Measurements from ENCODE around the gene ANKRD33.

The ANKRD33 gene

GRCh38 chr12:51901121-51901817, 13.4 kb downstream of the ANKRD33 start:
- no peak for DNase-seq (ENCODE audit: low read depth in 2 of 2)

GRCh38 chr12:51901881-51902280, 14.0 kb downstream of the ANKRD33 start:
- no peak for DNase-seq (ENCODE audit: low read depth in 2 of 2)

- no peak for DNase-seq (ENCODE audit: low read depth in 2 of 2)
These were observed 17.1 kb downstream of the ANKRD33 start for GRCh38 chr12:51904951-51905470.

- DNase-seq (ENCODE audit: low read depth in 2 of 2): no peak
These were observed 17.8 kb downstream of the ANKRD33 start for GRCh38 chr12:51905471-51906429.

- DNase-seq (ENCODE audit: low read depth in 2 of 2): no peak
These were observed 18.7 kb downstream of the ANKRD33 start for GRCh38 chr12:51906430-51907082.

- no peak for DNase-seq (ENCODE audit: low read depth in 2 of 2)
These were observed 19.4 kb downstream of the ANKRD33 start, which contains the start of gene ACVRL1 for GRCh38 chr12:51907083-51907855. Gene ACVRL1 (plus strand): TSS chr12:51907504. CDS start chr12:51912475, 4,971 bp downstream.

GRCh38 chr12:51907856-51908425, 20.0 kb downstream of the ANKRD33 start:
- no peak for DNase-seq (ENCODE audit: low read depth in 2 of 2)

- no peak for DNase-seq (ENCODE audit: low read depth in 2 of 2)
These were observed 21.1 kb downstream of the ANKRD33 start for GRCh38 chr12:51908876-51909592.

GRCh38 chr12:51910168-51910567, 22.3 kb downstream of the ANKRD33 start:
- no peak for DNase-seq (ENCODE audit: low read depth in 2 of 2)

GRCh38 chr12:51910691-51911090, 22.8 kb downstream of the ANKRD33 start:
- DNase-seq (ENCODE audit: low read depth in 2 of 2): no peak

GRCh38 chr12:51911307-51911706, 23.4 kb downstream of the ANKRD33 start:
- DNase-seq (ENCODE audit: low read depth in 2 of 2): no peak

GRCh38 chr12:51911788-51912711, 24.1 kb downstream of the ANKRD33 start:
- no peak for DNase-seq (ENCODE audit: low read depth in 2 of 2)

- no peak for DNase-seq (ENCODE audit: low read depth in 2 of 2)
These were observed 25.4 kb downstream of the ANKRD33 start for GRCh38 chr12:51913071-51914033.

- no peak for DNase-seq (ENCODE audit: low read depth in 2 of 2)
These were observed 26.4 kb downstream of the ANKRD33 start for GRCh38 chr12:51914034-51914923.

- DNase-seq (ENCODE audit: low read depth in 2 of 2): no peak
These were observed 27.2 kb downstream of the ANKRD33 start for GRCh38 chr12:51915003-51915625.

GRCh38 chr12:51915951-51916350, 28.0 kb downstream of the ANKRD33 start:
- no peak for DNase-seq (ENCODE audit: low read depth in 2 of 2)

Data from stimulated activated CD8-positive, alpha-beta memory T cell treated with anti-CD3 and anti-CD28 coated beads, Interleukin-15, amount 100 ng/mL, for 48 hours (primary cell).